K562 treated with DMSO at 1 percent for 12 hours (cell line): ENCODE measurements around the gene AHSP. TPM values are rescaled to one million over a fixed set of nuclear protein-coding genes. Genes with fewer than 3 reads are reported as not detected.

Source experiments
- total RNA-seq: library from RNA; unstranded; fragments of 300-600 nt; gene quantifications from 2 replicates; pipeline ENCODE4 v1.2.3, GENCODE V29; 2022; ENCODE audit not compliant: insufficient read depth

AHSP gene, protein sequence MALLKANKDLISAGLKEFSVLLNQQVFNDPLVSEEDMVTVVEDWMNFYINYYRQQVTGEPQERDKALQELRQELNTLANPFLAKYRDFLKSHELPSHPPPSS
- 4.9 and 16.0 TPM in 2 replicates for total RNA-seq

GRCh38 chr16:31527734-31528274 is at the start of gene AHSP:
Gene AHSP (plus strand): TSS chr16:31527900. CDS start chr16:31528140, 240 bp downstream.

DNA sequence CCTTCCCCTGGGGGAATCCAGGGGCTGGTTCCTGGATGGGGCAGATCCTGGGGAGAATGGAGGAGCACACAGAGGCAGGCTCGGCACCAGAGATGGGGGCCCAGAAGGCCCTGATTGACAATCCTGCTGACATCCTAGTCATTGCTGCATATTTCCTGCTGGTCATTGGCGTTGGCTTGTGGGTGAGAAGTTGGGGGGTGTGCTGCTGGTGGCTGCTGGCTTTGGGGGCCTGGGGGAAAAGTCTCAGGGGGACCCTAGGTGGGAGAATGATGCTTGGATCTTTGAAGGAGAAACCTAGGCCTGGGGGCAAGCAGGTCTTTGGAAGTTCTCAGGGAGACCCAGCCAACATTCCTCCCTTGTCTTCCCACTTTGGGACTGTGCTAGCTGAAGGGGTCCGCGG is 44.6 kb upstream of the AHSP start, which contains the start of gene SLC5A2:
Gene SLC5A2 (plus strand): TSS at position 43 of the 400 bp plus-strand sequence. CDS start 14 bp downstream, at position 57.

DNA sequence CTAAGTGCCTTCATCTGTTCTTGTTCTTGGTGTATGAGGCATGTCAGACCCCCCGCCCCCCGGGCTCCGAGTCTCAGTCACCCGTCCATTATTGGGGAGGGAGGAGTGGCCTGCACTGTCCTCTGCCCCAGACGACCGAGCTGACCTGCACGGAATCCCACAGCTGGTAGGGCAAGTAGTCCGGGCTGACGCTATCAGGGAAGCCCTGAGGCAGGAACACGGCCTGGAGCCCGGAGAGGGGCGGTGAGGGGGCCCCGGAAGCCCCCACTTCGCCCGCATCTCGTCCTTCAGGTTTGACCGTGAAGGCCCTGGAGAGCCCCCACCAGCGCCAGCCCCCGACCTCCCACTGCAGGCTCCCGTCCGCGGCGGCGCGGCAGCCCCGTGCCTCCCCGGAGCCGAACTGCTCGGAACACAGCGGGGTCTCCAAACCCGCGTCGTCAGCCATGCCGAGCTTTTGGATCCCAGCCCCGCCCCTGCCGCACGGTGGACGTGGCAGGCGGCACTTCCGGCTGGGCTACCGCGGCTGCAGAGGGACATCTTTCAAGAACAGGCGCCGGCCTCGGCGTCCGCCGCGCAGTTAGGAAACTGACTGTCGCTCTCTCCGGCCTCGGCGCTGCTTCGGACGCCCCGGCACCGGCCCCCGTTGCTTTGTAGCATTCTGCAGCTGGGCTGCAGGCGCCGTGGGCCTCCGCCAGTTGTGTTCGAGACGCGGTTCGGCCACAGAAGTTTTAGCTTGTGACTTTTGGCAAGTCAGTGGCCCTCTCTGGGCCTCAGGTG is 19.6 kb upstream of the AHSP start, which contains the start of gene RUSF1:
Gene RUSF1 (minus strand): TSS at position 463 of the 777 bp plus-strand sequence. CDS start 18 bp downstream, at position 445.

Other genes starting within 250 kb of the AHSP start
- gene ITGAX, start 172.7 kb upstream of the AHSP start, total RNA-seq, result 0.16 and 0.20 TPM in 2 replicates
- gene ITGAD, start 134.6 kb upstream of the AHSP start, total RNA-seq, result not detected in 2 replicates
- gene COX6A2, start 99.5 kb upstream of the AHSP start, total RNA-seq, result not detected in 2 replicates
- gene ZNF843, start 85.1 kb upstream of the AHSP start, total RNA-seq, result 0.63 TPM in 1 of 2 replicates, not detected in the other
- gene ARMC5, start 68.4 kb upstream of the AHSP start, total RNA-seq, result 16.5 and 23.5 TPM in 2 replicates
- gene TGFB1I1, start 55.7 kb upstream of the AHSP start, total RNA-seq, result 0.98 and 1.8 TPM in 2 replicates
- gene SLC5A2, start 44.8 kb upstream of the AHSP start, total RNA-seq, result 2.7 and 3.6 TPM in 2 replicates
- 37.2 and 65.5 TPM in 2 replicates for gene RUSF1, start 19.5 kb upstream of the AHSP start, total RNA-seq